OCI-LY1 (cell line): Measurements from ENCODE around the gene C11orf91.
"Not testable (repeated sequence)": the region's sequence is repeated elsewhere in the genome, so short reads cannot be mapped to it uniquely, and the experiment has no call there.

ENCODE experiments used
- EZH2 ChIP-seq: fragments of 200-600 bp; sonication (generic), shearing (Covaris generic); IDR thresholded peaks from 2 replicates; pipeline ENCODE4 v1.8.0; 2017; ENCODE audit warnings: borderline replicate concordance, mixed run types, mild to moderate bottlenecking, antibody characterized with exemption, low read length, moderate library complexity, mixed read lengths
- TF ChIP-seq, protein P1 (sequence below): fragments of 200-600 bp; sonication (generic), shearing (Covaris generic); IDR thresholded peaks from 2 replicates; pipeline ENCODE4 v1.5.1; 2017; ENCODE audit warnings: mild to moderate bottlenecking, antibody characterized with exemption, low read length, moderate library complexity, mixed read lengths

DNA sequence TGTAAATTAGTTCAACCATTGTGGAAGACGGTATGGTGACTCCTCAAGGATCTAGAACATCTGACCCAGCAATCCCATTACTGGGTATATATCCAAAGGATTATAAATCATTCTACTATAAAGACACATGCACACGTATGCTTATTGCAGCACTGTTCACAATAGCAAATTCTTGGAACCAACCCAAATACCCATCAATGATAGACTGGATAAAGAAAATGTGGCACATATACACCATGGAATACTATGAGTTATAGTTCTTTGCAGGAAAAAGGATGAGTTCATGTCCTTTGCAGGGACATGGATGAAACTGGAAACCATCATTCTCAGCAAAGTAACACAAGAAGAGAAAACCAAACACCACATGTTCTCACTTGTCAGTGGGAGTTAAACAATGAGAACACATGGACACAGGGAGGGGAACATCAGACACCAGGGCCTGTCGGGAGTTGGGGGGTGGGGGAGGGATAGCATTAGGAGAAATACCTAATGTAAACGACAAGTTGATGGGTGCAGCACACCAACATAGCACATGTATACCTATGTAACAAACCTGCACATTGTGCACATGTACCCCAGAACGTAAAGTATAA is 28.5 kb upstream of the C11orf91 start:
- TF ChIP-seq, protein P1, sequence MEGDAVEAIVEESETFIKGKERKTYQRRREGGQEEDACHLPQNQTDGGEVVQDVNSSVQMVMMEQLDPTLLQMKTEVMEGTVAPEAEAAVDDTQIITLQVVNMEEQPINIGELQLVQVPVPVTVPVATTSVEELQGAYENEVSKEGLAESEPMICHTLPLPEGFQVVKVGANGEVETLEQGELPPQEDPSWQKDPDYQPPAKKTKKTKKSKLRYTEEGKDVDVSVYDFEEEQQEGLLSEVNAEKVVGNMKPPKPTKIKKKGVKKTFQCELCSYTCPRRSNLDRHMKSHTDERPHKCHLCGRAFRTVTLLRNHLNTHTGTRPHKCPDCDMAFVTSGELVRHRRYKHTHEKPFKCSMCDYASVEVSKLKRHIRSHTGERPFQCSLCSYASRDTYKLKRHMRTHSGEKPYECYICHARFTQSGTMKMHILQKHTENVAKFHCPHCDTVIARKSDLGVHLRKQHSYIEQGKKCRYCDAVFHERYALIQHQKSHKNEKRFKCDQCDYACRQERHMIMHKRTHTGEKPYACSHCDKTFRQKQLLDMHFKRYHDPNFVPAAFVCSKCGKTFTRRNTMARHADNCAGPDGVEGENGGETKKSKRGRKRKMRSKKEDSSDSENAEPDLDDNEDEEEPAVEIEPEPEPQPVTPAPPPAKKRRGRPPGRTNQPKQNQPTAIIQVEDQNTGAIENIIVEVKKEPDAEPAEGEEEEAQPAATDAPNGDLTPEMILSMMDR, result not testable (repeated sequence)
- not testable (repeated sequence) for TF ChIP-seq EZH2
